ENCODE results near the gene IQGAP2.
"Not testable (repeated sequence)": the region's sequence is repeated elsewhere in the genome, so short reads cannot be mapped to it uniquely, and the experiment has no call there.

Gene IQGAP2

DNA sequence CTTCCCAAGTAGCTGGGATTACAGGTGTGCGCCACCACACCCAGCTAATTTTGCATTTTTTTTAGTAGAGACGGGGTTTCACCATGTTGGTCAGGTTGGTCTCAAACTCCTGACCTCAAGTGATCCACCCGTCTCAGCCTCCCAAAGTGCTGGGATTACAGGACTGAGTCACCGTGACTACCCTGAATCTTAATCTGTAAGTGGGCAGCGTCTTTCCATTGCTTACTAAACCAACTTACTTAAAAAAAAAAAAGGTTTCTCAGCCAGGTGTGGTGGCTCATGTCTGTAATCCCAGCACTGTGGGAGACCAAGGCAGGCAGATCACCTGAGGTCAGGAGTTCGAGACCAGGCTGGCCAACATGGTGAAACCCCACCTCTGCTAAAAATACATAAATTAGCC, 25.5 kb downstream of the IQGAP2 start:
- H3K4me1 ChIP-seq (ENCODE audit: control insufficient read depth, insufficient read depth, low read length); H3K4me3 ChIP-seq (ENCODE audit: low read depth, low read length); H3K9me3 ChIP-seq (ENCODE audit: control insufficient read depth, insufficient read depth, low read depth, low read length); H3K36me3 ChIP-seq (ENCODE audit: control insufficient read depth in 2 of 2, insufficient read depth in 1 of 2, low read length in 2 of 2); POLR2A ChIA-PET; H3K27ac ChIP-seq (ENCODE audit: extremely low read depth, low read depth, low read length): not testable (repeated sequence)
- CTCF ChIA-PET: interaction anchor here (0.6 kb wide), 1 partner anchor 26 kb away, joined by 3 read pairs; no protein-coding TSS in a partner anchor

DNA sequence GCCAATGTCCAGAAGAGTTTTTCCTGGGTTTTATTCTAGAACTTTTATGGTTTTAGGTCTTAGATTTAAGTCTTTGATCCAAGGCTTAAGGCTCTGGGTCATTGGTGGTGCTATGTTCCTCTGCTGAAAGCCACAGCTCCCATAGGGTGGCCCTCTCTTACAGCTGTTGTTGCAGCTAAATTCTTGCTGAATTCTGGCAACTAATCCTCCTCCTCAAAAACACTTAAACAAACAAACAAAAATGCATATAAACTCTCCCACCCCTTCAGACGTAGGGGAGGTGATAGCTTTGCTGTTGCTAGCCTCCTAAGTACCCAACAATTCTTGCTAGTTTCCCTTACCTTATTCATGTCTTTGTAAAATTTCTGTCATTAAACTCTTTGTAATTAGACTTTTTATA, 30.2 kb downstream of the IQGAP2 start:
- Histone ChIP-seq H3K4me1 (ENCODE audit: control insufficient read depth, insufficient read depth, low read length) (peaks cover 2% of the 10 kb centered on the region; the same call in 1 of the 2 replicates), H3K4me3 (ENCODE audit: low read depth, low read length) (no peak overlapping the region), H3K27ac (ENCODE audit: extremely low read depth, low read depth, low read length) (no peak overlapping the region), H3K36me3 (ENCODE audit: control insufficient read depth in 2 of 2, insufficient read depth in 1 of 2, low read length in 2 of 2) (no peaks in the 10 kb centered on the region), H3K9me3 (ENCODE audit: control insufficient read depth, insufficient read depth, low read depth, low read length) (no peaks in the 10 kb centered on the region)
- TF ChIP-seq, protein P1, sequence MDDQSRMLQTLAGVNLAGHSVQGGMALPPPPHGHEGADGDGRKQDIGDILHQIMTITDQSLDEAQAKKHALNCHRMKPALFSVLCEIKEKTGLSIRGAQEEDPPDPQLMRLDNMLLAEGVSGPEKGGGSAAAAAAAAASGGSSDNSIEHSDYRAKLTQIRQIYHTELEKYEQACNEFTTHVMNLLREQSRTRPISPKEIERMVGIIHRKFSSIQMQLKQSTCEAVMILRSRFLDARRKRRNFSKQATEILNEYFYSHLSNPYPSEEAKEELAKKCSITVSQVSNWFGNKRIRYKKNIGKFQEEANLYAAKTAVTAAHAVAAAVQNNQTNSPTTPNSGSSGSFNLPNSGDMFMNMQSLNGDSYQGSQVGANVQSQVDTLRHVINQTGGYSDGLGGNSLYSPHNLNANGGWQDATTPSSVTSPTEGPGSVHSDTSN (CRISPR knock-in tag; IDR thresholded peaks at IDR 0.05): no peak
- peak; percentile 25; the same call in 1 of the 2 replicates for TF ChIP-seq WT1 (tag by site-specific recombination; IDR thresholded peaks at IDR 0.05)
- ChIA-PET CTCF (interaction anchor here (1.8 kb wide), 1 partner anchor 10 kb away, joined by 3 read pairs; no protein-coding TSS in a partner anchor), POLR2A (no interaction called here)

DNA sequence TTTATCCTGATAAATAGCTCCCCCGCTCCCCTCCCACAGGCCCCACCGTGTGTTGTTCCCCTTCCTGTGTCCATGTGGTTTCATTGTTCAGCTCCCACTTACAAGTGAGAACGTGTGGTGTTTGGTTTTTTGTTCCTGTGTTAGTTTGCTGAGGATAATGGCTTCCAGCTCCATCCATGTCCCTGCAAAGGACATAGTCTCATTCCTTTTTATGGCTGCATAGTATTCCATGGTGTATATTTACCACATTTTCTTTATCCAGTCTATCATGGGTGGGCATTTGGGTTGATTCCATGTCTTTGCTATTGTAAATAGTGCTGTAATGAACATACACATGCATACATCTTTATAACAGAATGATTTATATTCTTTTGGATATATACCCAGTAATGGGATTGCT, 34.4 kb downstream of the IQGAP2 start:
- peak; percentile 93 for TF ChIP-seq ZNF146 (tag by site-specific recombination; IDR thresholded peaks at IDR 0.05)
- H3K36me3 ChIP-seq (ENCODE audit: control insufficient read depth in 2 of 2, insufficient read depth in 1 of 2, low read length in 2 of 2); H3K27ac ChIP-seq (ENCODE audit: extremely low read depth, low read depth, low read length); H3K4me3 ChIP-seq (ENCODE audit: low read depth, low read length); POLR2A ChIA-PET; H3K9me3 ChIP-seq (ENCODE audit: control insufficient read depth, insufficient read depth, low read depth, low read length); H3K4me1 ChIP-seq (ENCODE audit: control insufficient read depth, insufficient read depth, low read length): not testable (repeated sequence)
- CTCF ChIA-PET: interaction anchor here (0.6 to 0.7 kb wide), 2 partner anchors 49 to 305 kb away, joined by 3 to 5 read pairs; no protein-coding TSS in a partner anchor

DNA sequence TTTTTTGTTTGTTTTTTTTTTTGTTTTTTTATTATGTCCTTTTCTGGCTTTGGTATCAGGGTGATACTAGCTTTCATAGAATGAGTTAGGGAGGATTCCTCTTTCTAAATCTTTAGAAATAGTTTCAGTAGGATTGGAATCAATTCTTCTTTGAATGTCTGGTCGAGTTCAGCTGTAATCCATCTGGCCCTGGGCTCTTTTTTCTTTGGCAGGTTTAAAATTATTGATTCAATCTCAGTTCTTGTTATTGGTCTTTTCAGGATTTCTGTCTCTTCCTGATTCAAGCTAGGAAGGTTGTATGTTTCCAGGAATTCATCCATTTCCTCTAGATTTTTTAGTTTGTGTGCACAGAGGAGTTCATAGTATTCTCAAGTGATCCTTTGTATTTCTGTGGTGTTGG, 34.9 kb downstream of the IQGAP2 start:
- TF ChIP-seq ZNF24 (tag by site-specific recombination; IDR thresholded peaks at IDR 0.05) (no peak), ZNF214 (tag by site-specific recombination; IDR thresholded peaks at IDR 0.05; ENCODE audit: borderline replicate concordance) (no peak), ZNF311 (tag by site-specific recombination; IDR thresholded peaks at IDR 0.05; ENCODE audit: borderline replicate concordance) (no peak), ZNF202 (tag by site-specific recombination; IDR thresholded peaks at IDR 0.05; ENCODE audit: borderline replicate concordance) (no peak), ZNF701 (tag by site-specific recombination; IDR thresholded peaks at IDR 0.05) (no peak)
- TF ChIP-seq, protein P2, sequence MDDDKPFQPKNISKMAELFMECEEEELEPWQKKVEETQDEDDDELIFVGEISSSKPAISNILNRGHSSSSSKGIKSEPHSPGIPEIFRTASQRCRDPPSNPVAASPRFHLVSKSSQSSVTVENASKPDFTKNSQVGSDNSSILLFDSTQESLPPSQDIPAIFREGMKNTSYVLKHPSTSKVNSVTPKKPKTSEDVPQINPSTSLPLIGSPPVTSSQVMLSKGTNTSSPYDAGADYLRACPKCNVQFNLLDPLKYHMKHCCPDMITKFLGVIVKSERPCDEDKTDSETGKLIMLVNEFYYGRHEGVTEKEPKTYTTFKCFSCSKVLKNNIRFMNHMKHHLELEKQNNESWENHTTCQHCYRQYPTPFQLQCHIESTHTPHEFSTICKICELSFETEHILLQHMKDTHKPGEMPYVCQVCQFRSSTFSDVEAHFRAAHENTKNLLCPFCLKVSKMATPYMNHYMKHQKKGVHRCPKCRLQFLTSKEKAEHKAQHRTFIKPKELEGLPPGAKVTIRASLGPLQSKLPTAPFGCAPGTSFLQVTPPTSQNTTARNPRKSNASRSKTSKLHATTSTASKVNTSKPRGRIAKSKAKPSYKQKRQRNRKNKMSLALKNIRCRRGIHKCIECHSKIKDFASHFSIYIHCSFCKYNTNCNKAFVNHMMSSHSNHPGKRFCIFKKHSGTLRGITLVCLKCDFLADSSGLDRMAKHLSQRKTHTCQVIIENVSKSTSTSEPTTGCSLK (tag by site-specific recombination; IDR thresholded peaks at IDR 0.05): no peak
- TF ChIP-seq, protein P3, sequence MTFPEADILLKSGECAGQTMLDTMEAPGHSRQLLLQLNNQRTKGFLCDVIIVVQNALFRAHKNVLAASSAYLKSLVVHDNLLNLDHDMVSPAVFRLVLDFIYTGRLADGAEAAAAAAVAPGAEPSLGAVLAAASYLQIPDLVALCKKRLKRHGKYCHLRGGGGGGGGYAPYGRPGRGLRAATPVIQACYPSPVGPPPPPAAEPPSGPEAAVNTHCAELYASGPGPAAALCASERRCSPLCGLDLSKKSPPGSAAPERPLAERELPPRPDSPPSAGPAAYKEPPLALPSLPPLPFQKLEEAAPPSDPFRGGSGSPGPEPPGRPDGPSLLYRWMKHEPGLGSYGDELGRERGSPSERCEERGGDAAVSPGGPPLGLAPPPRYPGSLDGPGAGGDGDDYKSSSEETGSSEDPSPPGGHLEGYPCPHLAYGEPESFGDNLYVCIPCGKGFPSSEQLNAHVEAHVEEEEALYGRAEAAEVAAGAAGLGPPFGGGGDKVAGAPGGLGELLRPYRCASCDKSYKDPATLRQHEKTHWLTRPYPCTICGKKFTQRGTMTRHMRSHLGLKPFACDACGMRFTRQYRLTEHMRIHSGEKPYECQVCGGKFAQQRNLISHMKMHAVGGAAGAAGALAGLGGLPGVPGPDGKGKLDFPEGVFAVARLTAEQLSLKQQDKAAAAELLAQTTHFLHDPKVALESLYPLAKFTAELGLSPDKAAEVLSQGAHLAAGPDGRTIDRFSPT (tag by site-specific recombination; IDR thresholded peaks at IDR 0.05): no peak
- Histone ChIP-seq H3K4me1 (ENCODE audit: control insufficient read depth, insufficient read depth, low read length) (peaks cover 2% of the 10 kb centered on the region; the same call in 1 of the 2 replicates), H3K27ac (ENCODE audit: extremely low read depth, low read depth, low read length) (no peak overlapping the region), H3K9me3 (ENCODE audit: control insufficient read depth, insufficient read depth, low read depth, low read length) (no peaks in the 10 kb centered on the region), H3K36me3 (ENCODE audit: control insufficient read depth in 2 of 2, insufficient read depth in 1 of 2, low read length in 2 of 2) (no peaks in the 10 kb centered on the region), H3K4me3 (ENCODE audit: low read depth, low read length) (no peak overlapping the region)
- ChIA-PET CTCF (interaction anchor here (0.7 kb wide), 1 partner anchor 396 kb away, joined by 6 read pairs; no protein-coding TSS in a partner anchor), POLR2A (no interaction called here)

All from HEK293 (cell line).